GM10266 (cell line): ENCODE data around the gene EIF1AD.

Experiments used
- DNase-seq: peaks from one replicate; pipeline ENCODE4 v3.0.0; 2012; ENCODE audit errors: extremely low spot score
- TF ChIP-seq, protein P1 (sequence below): IDR thresholded peaks from 2 replicates; pipeline ENCODE4 v1.5.1; 2012; ENCODE audit warnings: mild to moderate bottlenecking, low read depth; ENCODE audit not compliant: control insufficient read depth, insufficient read depth; ENCODE audit errors: missing control alignments

Gene EIF1AD

DNA sequence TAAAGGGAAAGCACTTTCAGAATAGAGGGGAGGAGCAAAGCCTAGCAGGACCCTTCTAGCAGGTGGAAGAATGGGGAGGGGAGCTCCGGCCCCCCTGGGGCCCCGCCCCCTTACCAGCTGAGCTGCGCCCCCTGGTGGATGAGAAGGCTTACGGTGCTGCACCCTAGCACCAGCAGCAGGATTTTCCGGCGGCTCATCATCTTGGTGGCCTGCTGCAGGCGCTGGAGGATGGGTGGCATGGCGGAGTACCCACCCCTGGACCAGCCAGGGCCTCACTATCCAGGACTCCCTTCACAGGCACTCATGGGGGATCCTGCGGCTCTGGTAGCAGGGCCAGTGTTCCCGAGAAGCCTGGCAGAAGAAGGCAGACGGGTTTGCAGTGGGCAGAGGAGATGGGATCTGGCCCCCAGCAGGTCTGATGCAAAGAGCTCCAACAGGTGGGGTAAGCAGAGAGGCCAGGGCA lies 43.3 kb upstream of the EIF1AD start:
- TF ChIP-seq, protein P1, sequence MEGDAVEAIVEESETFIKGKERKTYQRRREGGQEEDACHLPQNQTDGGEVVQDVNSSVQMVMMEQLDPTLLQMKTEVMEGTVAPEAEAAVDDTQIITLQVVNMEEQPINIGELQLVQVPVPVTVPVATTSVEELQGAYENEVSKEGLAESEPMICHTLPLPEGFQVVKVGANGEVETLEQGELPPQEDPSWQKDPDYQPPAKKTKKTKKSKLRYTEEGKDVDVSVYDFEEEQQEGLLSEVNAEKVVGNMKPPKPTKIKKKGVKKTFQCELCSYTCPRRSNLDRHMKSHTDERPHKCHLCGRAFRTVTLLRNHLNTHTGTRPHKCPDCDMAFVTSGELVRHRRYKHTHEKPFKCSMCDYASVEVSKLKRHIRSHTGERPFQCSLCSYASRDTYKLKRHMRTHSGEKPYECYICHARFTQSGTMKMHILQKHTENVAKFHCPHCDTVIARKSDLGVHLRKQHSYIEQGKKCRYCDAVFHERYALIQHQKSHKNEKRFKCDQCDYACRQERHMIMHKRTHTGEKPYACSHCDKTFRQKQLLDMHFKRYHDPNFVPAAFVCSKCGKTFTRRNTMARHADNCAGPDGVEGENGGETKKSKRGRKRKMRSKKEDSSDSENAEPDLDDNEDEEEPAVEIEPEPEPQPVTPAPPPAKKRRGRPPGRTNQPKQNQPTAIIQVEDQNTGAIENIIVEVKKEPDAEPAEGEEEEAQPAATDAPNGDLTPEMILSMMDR = peak; percentile 93
- DNase-seq = peak; percentile 95

DNA sequence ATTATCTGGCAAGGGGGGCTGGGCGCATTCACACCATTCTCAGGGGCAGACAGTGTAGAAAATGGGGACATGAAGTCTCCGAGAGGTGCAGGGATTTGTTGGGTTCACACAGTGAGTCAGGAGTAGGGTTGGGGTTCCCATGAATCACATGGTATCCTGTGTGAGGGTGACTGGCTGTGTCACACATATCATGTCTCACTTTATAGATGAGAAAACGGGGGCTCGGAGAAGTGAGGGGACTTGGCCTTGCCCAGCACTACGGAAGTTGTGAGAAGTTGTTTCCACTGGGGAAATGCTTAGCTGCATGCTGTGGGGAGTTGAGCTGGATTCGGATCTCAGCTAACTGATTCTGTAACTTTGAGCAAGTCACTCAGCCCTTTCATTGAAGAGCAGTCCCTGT lies 42.8 kb upstream of the EIF1AD start:
- TF ChIP-seq, protein P1 = no peak
- peak; percentile 44 for DNase-seq

DNA sequence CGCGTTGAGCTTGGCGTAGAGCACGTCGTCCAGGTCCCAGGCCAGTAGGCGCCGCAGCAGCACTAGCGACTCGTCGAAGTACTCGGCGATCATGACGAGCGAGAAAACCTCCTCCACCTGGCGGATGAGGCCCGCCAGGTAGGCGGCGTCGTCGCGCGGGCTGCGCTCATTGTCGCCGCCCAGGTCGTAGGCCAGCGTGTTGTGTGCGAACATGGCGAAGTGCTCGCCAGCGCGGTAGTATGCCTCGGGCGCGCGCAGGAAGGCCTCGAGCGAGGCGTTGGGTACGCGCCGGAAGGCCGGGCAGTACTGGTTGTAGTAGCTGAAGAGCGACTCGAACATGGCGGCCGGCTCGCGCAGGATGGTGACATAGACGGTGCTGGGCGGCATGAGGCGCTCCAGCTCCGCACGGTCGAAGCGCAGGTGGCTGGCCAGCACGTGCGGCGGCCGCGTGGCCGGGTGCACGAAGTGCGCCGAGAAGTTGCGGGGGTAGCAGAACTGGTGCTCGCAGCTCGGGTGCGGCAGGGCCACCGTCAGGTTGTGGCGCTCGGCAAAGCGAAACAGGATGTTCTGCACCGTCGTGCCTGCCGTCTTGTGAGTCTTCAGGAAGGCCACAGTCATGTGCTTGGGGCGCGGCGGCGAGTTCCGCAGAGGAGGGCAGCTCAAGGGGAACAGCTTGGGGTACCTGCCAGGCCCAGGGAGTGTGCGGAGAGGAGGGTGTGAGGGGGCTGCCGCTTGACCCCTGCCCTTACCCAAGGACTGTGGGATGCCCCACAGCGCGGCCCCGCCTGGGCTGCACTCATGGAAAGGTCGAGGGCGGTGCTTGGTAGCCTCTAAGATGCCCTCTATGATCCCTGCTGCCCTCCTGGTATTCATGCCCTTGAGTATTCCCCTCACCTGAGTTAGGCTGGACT lies 41.3 kb upstream of the EIF1AD start:
- TF ChIP-seq, protein P1 = no peak
- DNase-seq = peak; percentile 12

DNA sequence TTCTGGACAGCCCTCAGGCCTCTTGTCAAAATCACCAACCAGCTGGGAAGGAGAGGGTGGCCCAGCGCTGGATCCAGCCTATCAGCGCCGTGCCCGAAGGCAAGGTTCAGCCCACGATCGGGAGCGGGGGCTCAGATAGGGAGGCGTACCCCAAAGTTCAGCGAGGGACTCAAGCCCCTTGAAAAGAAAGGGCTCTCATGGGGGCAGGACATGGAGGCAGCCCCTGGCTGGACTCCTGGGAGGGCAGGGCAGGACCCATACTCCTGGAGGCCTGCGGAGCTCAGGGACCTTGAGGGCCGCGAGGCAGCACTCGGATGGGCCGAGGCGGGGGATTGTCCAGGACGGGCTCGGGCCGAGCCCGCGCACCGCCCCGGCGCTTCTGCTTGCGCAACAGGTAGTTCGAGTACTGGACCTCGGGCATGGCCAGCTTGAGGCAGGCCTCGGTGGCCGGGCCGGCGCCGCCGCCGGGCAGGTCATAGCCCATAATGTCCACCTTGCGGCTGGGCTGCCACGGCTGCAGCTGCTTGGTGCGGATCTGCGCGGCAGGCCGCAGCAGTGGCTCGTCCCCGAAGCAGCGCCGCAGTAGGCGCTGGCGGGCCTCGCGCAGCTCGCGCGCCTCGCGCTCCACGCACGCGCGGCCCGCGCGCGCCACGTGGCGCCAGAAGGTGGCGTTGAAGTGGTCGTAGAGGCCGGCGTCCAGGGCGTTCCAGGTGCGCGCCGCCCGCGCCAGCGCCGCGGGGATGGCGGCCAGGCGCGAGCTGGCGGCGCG lies 40.5 kb upstream of the EIF1AD start:
- TF ChIP-seq, protein P1 = no peak
- no peak for DNase-seq

DNA sequence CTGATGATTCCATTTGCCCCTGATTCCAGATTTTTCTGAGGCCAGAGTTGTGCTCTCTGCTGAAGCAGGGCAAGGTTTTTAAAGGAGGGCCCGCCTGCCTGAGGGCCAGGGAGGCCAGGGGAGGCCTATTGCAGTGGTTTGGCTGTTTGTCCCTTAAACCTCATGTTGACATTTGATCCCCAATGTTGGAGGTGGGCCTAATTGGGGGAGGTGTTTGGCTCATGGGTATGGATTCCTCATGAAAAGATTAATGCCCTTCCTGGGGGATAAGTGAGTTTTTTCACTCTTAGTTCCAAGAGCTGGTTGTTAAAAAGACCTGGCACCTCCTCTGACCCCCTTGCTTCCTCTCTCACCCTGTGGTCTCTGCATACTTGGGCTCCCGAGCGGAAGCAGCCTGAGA lies 37.8 kb upstream of the EIF1AD start:
- TF ChIP-seq, protein P1 = no peak

DNA sequence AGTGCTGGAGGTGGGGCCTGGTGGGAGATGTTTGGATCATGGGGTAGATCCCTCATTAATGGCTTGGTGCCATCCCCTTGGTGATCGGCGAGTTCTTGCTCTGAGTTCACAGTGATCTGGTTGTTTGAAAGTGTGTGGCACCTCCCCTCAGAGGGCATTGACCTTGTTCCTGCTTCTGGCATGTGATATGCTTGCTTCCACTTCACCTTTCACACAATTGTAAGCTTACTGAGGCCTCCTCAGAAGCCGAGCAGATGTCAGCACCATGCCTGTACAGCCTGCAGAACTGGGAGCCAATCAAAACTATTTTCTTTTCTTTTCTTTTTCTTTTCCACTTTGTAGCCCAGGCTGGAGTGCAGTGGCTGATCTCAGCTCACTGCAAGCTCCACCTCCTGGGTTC lies 35.4 kb upstream of the EIF1AD start:
- TF ChIP-seq, protein P1 = no peak
- no peak for DNase-seq

More for the DNA sequence above, 37.8 kb upstream of the EIF1AD start:
- DNase-seq = no peak
